ENCODE data around the gene SBK2.
A peak's percentile ranks its signal among the peaks of the same experiment; 100 is the strongest.

Gene SBK2

DNA sequence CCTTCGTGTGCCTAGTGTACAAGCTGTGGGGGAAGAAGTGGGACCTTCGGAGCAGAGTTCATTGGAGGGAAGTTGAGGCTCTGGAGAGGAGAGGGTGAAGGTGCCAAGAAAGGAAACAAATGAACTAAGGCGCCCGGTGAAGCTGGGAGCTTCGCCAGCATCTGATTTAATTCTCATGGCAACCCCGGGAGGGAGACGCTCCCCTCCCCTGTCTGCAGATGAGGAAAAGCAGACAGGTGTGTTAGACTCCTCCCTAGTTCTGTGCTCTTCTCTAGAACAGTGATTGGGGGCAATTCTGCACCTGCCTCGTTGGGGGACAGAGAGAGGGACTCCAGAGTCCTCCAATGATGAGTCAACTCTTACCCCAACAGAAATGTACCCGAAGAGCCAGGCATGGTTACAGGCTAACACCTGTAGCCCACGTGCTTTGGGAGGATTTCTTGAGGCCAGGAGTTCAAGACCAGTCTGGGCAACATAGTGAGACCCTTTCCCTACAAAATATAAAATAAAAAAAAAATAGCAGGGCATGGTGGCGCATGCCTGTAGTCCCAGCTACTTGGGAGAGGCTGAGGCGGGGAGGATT lies 44.5 kb downstream of the SBK2 start:
- Histone ChIP-seq H3K4me3 (ENCODE audit: low read depth, low read length) (no peak overlapping the region), H3K9me3 (ENCODE audit: severe bottlenecking) (no peaks in the 10 kb centered on the region), H3K27ac (no peak overlapping the region), H3K27me3 (ENCODE audit: insufficient read depth, low read depth, severe bottlenecking) (no peaks in the 10 kb centered on the region), H3K36me3 (no peaks in the 10 kb centered on the region)
- DNase-seq, result no peak
- TF ChIP-seq, protein P1, sequence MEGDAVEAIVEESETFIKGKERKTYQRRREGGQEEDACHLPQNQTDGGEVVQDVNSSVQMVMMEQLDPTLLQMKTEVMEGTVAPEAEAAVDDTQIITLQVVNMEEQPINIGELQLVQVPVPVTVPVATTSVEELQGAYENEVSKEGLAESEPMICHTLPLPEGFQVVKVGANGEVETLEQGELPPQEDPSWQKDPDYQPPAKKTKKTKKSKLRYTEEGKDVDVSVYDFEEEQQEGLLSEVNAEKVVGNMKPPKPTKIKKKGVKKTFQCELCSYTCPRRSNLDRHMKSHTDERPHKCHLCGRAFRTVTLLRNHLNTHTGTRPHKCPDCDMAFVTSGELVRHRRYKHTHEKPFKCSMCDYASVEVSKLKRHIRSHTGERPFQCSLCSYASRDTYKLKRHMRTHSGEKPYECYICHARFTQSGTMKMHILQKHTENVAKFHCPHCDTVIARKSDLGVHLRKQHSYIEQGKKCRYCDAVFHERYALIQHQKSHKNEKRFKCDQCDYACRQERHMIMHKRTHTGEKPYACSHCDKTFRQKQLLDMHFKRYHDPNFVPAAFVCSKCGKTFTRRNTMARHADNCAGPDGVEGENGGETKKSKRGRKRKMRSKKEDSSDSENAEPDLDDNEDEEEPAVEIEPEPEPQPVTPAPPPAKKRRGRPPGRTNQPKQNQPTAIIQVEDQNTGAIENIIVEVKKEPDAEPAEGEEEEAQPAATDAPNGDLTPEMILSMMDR (IDR thresholded peaks at IDR 0.05; ENCODE audit: low read depth, low read length), result no peak

DNA sequence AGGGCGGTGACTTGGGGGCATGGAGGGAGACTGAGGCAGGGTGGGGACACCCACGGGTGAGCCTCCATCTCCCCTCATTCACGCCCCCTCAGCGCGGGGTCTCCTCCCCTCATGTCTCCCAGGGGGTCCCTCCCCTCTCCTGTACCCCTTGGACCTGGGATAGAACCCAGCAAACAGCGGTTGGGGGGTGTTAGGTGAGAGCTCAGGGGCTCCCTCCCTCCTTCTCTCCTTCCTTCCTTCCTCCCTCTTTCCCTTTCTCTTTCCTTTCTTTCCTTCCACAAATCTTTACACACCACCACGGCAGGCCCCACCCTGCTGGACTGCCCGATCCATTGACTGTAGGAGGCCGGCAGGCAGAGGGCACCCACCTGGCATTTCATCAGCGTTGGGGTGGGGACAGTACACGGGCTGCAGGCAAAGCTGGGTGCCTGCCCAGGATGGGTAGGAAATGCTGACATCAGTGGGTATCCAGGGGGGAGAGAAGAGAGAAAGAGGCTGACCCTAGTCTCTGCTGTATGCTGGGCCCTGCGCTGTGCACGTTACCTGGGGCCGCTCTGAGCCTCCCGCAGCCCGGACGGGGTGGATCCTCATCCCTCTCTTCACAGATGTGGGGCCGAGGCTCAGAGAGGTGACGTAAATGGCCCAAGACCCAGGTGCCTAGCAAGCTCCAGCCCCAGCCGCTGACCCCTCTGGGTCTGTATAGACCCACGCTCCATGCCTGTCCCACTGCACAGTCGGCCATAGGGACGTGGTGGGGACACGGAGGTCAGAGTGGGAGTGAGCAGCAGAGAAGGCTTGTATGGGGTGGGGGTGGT lies 45.2 kb downstream of the SBK2 start:
- TF ChIP-seq, protein P1 (IDR thresholded peaks at IDR 0.05; ENCODE audit: low read depth, low read length), result no peak
- Histone ChIP-seq H3K4me3 (ENCODE audit: low read depth, low read length) (no peak overlapping the region), H3K27me3 (ENCODE audit: insufficient read depth, low read depth, severe bottlenecking) (no peaks in the 10 kb centered on the region), H3K9me3 (ENCODE audit: severe bottlenecking) (no peaks in the 10 kb centered on the region), H3K27ac (no peak overlapping the region), H3K36me3 (no peaks in the 10 kb centered on the region)
- no peak for DNase-seq

DNA sequence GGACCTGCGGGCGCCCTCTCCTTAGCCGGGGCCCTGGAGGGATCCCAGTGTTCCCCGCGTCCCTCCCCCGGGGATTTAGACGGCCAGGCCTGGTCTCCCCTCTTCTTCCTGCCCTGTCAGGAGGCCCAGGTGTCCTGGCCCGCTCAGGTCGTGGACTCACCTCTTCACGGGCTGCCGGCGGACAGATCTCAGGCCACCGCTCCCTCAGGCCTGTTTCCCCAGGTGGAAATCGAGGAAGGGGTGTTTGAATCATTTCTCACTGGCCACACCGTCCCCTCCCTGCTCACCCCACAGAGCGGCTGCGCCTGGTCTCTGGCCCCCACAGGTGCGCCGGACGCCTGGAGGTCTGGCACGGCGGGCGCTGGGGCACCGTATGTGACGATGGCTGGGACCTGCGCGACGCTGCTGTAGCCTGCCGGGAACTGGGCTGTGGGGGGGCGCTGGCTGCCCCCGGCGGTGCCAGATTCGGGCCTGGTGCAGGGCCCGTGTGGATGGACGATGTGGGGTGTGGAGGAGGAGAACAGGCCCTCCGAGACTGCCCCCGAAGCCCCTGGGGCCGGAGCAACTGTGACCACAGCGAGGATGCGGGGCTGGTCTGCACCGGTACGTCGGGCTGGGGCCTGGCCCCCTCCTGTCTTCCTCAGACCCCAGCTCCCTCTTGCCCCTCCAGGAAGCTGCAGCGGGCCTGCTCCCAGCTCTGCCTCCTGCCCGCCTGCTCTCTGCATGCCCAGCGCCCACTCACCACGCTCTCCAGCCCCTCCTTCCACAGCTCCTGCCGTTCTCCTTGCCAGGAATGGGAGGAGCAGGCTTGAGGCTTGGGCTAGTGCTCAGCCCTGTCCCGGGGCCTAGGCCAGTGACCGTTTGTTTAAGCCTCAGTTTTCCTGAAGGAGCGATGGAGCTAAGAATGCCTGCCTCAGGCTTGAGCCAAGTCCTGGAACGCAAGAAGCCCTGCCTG lies 46.2 kb downstream of the SBK2 start:
- no peak for DNase-seq
- Histone ChIP-seq H3K4me3 (ENCODE audit: low read depth, low read length) (no peak overlapping the region), H3K27me3 (ENCODE audit: insufficient read depth, low read depth, severe bottlenecking) (no peaks in the 10 kb centered on the region), H3K9me3 (ENCODE audit: severe bottlenecking) (no peaks in the 10 kb centered on the region), H3K36me3 (peaks cover 4% of the 10 kb centered on the region), H3K27ac (0 out of 2 replicates have a peak overlapping the region, but pooled peaks have one; percentile 6)
- TF ChIP-seq, protein P1 (IDR thresholded peaks at IDR 0.05; ENCODE audit: low read depth, low read length), result no peak

DNA sequence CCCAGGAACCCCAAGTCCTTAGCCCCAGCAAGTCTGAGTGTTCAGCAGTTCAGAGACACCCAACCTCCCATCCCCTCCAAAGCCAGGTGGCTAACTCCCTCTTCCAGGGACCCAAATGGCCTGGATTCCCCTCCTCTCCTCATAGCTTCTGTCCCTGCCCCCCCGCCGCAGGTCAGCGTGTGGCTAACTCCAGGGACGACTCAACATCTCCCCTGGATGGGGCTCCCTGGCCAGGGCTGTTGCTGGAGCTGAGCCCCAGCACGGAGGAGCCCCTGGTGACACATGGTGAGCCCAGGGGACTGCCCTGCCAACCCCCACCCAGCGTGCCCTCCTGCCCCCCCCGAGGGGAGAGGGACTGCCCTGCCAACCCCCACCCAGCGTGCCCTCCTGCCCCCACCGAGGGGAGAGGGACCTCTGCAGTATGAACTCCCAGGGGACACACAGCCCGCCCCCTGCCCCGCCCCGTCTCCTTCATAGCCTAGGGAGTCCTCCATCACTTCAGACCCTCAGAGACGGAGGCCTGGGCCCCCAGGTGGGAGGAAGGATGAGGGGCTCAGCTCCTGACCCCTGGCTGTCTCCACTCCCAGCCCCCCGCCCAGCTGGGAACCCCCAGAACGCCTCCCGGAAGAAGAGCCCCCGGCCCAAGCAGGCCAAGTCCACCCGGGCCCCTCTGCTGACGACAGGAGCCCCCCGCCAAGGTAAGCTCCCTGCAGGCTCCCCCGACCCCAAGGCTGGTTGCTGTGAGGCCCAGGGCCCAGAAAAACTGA lies 47.0 kb downstream of the SBK2 start:
- Histone ChIP-seq H3K9me3 (ENCODE audit: severe bottlenecking) (no peaks in the 10 kb centered on the region), H3K36me3 (peaks cover 4% of the 10 kb centered on the region), H3K4me3 (ENCODE audit: low read depth, low read length) (no peak overlapping the region), H3K27ac (peak overlapping the region; percentile 57), H3K27me3 (ENCODE audit: insufficient read depth, low read depth, severe bottlenecking) (no peaks in the 10 kb centered on the region)
- TF ChIP-seq, protein P1 (IDR thresholded peaks at IDR 0.05; ENCODE audit: low read depth, low read length), result no peak
- peak; percentile 34 for DNase-seq

DNA sequence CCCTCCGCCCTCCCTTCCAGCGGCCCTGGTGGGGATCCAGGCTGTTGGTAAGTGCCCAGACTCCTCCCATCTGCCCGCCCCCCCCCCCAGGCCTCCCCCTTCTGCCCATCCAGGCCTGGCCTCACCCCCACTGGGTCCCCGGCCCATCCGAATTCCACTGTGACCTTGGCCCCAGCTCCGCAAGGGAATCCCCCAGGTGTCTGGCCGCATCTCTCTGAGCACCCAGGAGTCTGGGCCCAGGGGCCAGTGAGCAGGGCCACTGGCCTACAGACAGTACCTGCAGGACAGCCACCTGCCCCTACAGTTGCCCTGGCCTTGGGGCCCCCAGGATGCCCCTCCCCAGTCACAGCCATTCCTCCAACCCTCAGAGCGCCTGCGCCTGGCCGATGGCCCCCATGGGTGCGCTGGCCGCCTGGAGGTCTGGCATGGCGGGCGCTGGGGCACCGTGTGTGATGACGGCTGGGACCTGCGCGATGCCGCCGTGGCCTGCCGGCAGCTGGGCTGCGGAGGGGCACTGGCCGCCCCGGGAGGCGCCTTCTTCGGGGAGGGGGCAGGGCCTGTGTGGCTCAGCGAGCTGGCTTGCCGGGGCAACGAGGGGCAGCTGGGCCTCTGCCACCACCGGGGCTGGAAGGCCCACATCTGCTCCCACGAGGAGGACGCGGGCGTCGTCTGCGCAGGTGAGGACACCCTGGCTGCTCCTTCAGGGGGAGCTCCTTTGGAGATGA lies 47.8 kb downstream of the SBK2 start:
- peak; percentile 34 for DNase-seq
- H3K4me3 ChIP-seq (ENCODE audit: low read depth, low read length), result no peak overlapping the region; the same call in 1 of the 2 replicates
- H3K27me3 ChIP-seq (ENCODE audit: insufficient read depth, low read depth, severe bottlenecking), result no peaks in the 10 kb centered on the region
- peak overlapping the region; percentile 57 for H3K27ac ChIP-seq
- TF ChIP-seq, protein P1 (IDR thresholded peaks at IDR 0.05; ENCODE audit: low read depth, low read length), result no peak
- H3K36me3 ChIP-seq, result peaks cover 4% of the 10 kb centered on the region
- no peaks in the 10 kb centered on the region for H3K9me3 ChIP-seq (ENCODE audit: severe bottlenecking)

All from WERI-Rb-1 (cell line).